ENCODE data around the gene GADL1. TPM values are rescaled to one million over a fixed set of nuclear protein-coding genes. Genes with fewer than 3 reads are reported as not detected.

Gene GADL1
- polyA plus RNA-seq, 3 donors, result not detected

DNA sequence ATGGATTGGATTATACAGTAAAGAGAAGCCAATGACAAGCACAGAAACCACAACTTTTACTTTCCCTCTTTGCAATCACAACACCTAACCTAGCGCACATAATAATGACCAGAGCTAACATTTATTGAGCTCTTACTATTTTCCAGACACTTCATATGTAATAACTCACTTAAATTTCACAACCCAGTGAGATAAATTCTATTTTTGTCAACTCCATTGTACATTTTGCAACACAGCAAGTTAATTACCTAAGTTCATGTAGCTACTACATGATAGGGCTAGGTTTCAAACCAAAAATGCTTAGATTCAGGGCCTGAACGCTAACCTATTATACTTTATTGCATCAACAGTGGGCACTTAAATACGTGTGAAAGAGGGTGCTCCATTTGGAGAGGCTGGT is 89.5 kb downstream of the GADL1 start:
- Histone ChIP-seq H3K4me2 (replicated peaks; ENCODE audit: extremely low read depth, low read length, poor library complexity, severe bottlenecking) (peak overlapping the region; percentile 3), H3K27me3 (ENCODE audit: control insufficient read depth in 2 of 2, insufficient read depth in 2 of 2, low read length in 2 of 2) (no peaks in the 10 kb centered on the region), H3K9ac (ENCODE audit: insufficient read depth, low read length, poor library complexity, severe bottlenecking) (no peak overlapping the region), H2AFZ (ENCODE audit: insufficient read depth, low read depth, low read length, poor library complexity, severe bottlenecking) (no peak overlapping the region), H3K4me3 (replicated peaks in 1 of 3; ENCODE audit: low read depth in 2 of 3, low read length in 3 of 3) (peak overlapping the region in 1 of 3 experiments; percentile 7), H3K9me3 (replicated peaks in 1 of 2; ENCODE audit: control insufficient read depth in 1 of 2, insufficient read depth in 1 of 2, low read length in 2 of 2) (no peaks in the 10 kb centered on the region), H3K27ac (ENCODE audit: low read depth in 1 of 2, low read length in 2 of 2) (peak overlapping the region in 1 of 2 donors; percentile 17), H3K79me2 (ENCODE audit: insufficient read depth, low read length) (no peaks in the 10 kb centered on the region), H3K4me1 (ENCODE audit: control insufficient read depth in 1 of 2, insufficient read depth in 2 of 2, low read length in 2 of 2) (peaks cover 13 to 15% of the 10 kb centered on the region in 2 donors), H3K36me3 (replicated peaks in 1 of 2; ENCODE audit: control insufficient read depth in 1 of 2, insufficient read depth in 2 of 2, low read length in 2 of 2) (no peaks in the 10 kb centered on the region), H4K20me1 (ENCODE audit: insufficient read depth, low read length) (no peaks in the 10 kb centered on the region)
- peak in 2 of 3 donors; percentile 1 to 21 for DNase-seq
- H3K4me1 Mint-ChIP-seq, result peaks cover 15% of the 10 kb centered on the region
- peaks cover 0 to 4% (median 0%) of the 10 kb centered on the region in 7 donors for H3K9me3 Mint-ChIP-seq
- peak overlapping the region in 1 of 2 donors; percentile 73 for H3K4me3 Mint-ChIP-seq
- intact Hi-C loops (cut with micrococcal nuclease), result no loop called here
- H3K27ac Mint-ChIP-seq, result no peak overlapping the region
- H3K27me3 Mint-ChIP-seq (ENCODE audit: low read depth in 3 of 3), result no peaks in the 10 kb centered on the region
- TF ChIP-seq, protein P1, sequence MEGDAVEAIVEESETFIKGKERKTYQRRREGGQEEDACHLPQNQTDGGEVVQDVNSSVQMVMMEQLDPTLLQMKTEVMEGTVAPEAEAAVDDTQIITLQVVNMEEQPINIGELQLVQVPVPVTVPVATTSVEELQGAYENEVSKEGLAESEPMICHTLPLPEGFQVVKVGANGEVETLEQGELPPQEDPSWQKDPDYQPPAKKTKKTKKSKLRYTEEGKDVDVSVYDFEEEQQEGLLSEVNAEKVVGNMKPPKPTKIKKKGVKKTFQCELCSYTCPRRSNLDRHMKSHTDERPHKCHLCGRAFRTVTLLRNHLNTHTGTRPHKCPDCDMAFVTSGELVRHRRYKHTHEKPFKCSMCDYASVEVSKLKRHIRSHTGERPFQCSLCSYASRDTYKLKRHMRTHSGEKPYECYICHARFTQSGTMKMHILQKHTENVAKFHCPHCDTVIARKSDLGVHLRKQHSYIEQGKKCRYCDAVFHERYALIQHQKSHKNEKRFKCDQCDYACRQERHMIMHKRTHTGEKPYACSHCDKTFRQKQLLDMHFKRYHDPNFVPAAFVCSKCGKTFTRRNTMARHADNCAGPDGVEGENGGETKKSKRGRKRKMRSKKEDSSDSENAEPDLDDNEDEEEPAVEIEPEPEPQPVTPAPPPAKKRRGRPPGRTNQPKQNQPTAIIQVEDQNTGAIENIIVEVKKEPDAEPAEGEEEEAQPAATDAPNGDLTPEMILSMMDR (IDR thresholded peaks at IDR 0.05), result no peak
- 33% methylated on average over 1 of the region's 3 CpGs for WGBS (ENCODE audit: insufficient coverage)
- no peaks in the 10 kb centered on the region for H3K36me3 Mint-ChIP-seq

DNA sequence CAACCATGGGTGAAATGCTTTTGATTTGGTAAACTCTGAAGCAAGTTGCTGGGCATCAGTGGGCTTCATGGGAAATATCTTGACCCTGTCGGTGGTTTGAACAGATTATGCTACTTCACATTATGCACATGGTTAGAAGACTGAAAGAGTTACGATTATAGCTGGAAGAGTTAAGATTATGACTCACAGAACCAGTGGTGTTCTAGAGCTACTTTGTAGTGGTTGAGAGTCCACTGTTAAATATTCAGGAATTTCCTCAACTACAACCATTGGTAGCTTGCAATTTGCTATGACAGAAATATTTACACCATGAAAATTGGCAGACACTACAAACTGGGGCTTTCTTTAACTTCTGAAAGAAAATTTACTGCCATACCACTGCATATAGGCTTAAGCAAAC is 99.3 kb downstream of the GADL1 start:
- TF ChIP-seq, protein P1 (IDR thresholded peaks at IDR 0.05), result no peak
- Mint-ChIP-seq H3K9me3 (peaks cover 0 to 9% (median 4%) of the 10 kb centered on the region in 7 donors), H3K4me3 (no peak overlapping the region), H3K27me3 (ENCODE audit: low read depth in 3 of 3) (peaks cover 0 to 2% (median 0%) of the 10 kb centered on the region in 3 donors), H3K4me1 (no peaks in the 10 kb centered on the region), H3K27ac (no peak overlapping the region), H3K36me3 (no peaks in the 10 kb centered on the region)
- no peaks in the 10 kb centered on the region for H3K79me2 ChIP-seq (ENCODE audit: insufficient read depth, low read length)
- no peak overlapping the region for H3K9ac ChIP-seq (ENCODE audit: insufficient read depth, low read length, poor library complexity, severe bottlenecking)
- no peak overlapping the region for H3K4me3 ChIP-seq (replicated peaks in 1 of 3; ENCODE audit: low read depth in 2 of 3, low read length in 3 of 3)
- intact Hi-C loops (cut with micrococcal nuclease), result no loop called here
- no peaks in the 10 kb centered on the region for H4K20me1 ChIP-seq (ENCODE audit: insufficient read depth, low read length)
- H3K4me2 ChIP-seq (replicated peaks; ENCODE audit: extremely low read depth, low read length, poor library complexity, severe bottlenecking), result no peak overlapping the region
- H3K4me1 ChIP-seq (ENCODE audit: control insufficient read depth in 1 of 2, insufficient read depth in 2 of 2, low read length in 2 of 2), result no peaks in the 10 kb centered on the region
- H3K36me3 ChIP-seq (replicated peaks in 1 of 2; ENCODE audit: control insufficient read depth in 1 of 2, insufficient read depth in 2 of 2, low read length in 2 of 2), result no peaks in the 10 kb centered on the region
- H3K27ac ChIP-seq (ENCODE audit: low read depth in 1 of 2, low read length in 2 of 2), result no peak overlapping the region
- no peak for DNase-seq
- no CpG with 5 or more reads among the region's 2 CpGs for WGBS (ENCODE audit: insufficient coverage)
- no peak overlapping the region for H2AFZ ChIP-seq (ENCODE audit: insufficient read depth, low read depth, low read length, poor library complexity, severe bottlenecking)
- H3K9me3 ChIP-seq (replicated peaks in 1 of 2; ENCODE audit: control insufficient read depth in 1 of 2, insufficient read depth in 1 of 2, low read length in 2 of 2), result no peaks in the 10 kb centered on the region
- H3K27me3 ChIP-seq (ENCODE audit: control insufficient read depth in 2 of 2, insufficient read depth in 2 of 2, low read length in 2 of 2), result no peaks in the 10 kb centered on the region

Measured in CD14-positive monocyte (primary cell).